Calu3 (cell line): Measurements from ENCODE around the gene COASY. TPM values are rescaled to one million over a fixed set of nuclear protein-coding genes. Genes with fewer than 3 reads are reported as not detected.
A peak's percentile ranks its signal among the peaks of the same experiment; 100 is the strongest.

ENCODE experiments used
- BruUV-seq: library from RNA; stranded (reverse); fragments of 400-500 nt; replicated peaks from 2 replicates; lab custom pipeline; 2021; lab: Mats Ljungman, UMichigan
- CTCF ChIA-PET: fragments of 300-600 bp; sonication (Branson Sonifier 250); formaldehyde crosslinking; loops from one replicate; lab custom pipeline; 2022; ENCODE audit warnings: antibody characterized with exemption; lab: Charles Lee
- DNase-seq: peaks from one replicate; pipeline ENCODE4 v3.0.0; 2022
- H3K27ac Mint-ChIP-seq: one replicate; pipeline ENCODE4 v1.8.0; 2022; ENCODE audit warnings: mixed read lengths; ENCODE audit not compliant: unreplicated experiment
- H3K27me3 Mint-ChIP-seq: one replicate; pipeline ENCODE4 v1.8.0; 2022; ENCODE audit warnings: mixed read lengths; ENCODE audit not compliant: unreplicated experiment
- H3K36me3 Mint-ChIP-seq: one replicate; pipeline ENCODE4 v1.8.0; 2022; ENCODE audit warnings: mild to moderate bottlenecking, moderate library complexity, mixed read lengths; ENCODE audit not compliant: insufficient read depth, unreplicated experiment
- H3K4me1 Mint-ChIP-seq: one replicate; pipeline ENCODE4 v1.8.0; 2022; ENCODE audit warnings: mild to moderate bottlenecking, low read depth, mixed read lengths; ENCODE audit not compliant: unreplicated experiment
- H3K4me3 Mint-ChIP-seq: one replicate; pipeline ENCODE4 v1.8.0; 2022; ENCODE audit warnings: mild to moderate bottlenecking, low read depth, moderate library complexity, mixed read lengths; ENCODE audit not compliant: unreplicated experiment
- H3K9me3 Mint-ChIP-seq: one replicate; pipeline ENCODE4 v1.8.0; 2022; ENCODE audit warnings: low read depth, mixed read lengths; ENCODE audit not compliant: unreplicated experiment
- CTCF ChIP-seq: fragments of 200-600 bp; IDR thresholded peaks from one replicate; pipeline ENCODE4 v1.8.0; 2022; ENCODE audit warnings: antibody characterized with exemption; ENCODE audit not compliant: unreplicated experiment
- intact Hi-C: fragments of 100-400 bp; cut with micrococcal nuclease; formaldehyde crosslinking; loops from one replicate; pipeline ENCODE4 v1.10.0; 2022; ENCODE audit not compliant: unreplicated experiment
- microRNA-seq: library from miRNA; unstranded; fragments of <30 nt; microRNA quantifications from one replicate; pipeline ENCODE4 v1.2.0, GENCODE V29; 2022
- total RNA-seq: library from RNA; stranded (reverse); gene quantifications from 2 replicates; pipeline ENCODE4 v1.2.3, GENCODE V29; 2022

The COASY gene
- total RNA-seq, 1 experiment from 2014 or later: 163 TPM

DNA sequence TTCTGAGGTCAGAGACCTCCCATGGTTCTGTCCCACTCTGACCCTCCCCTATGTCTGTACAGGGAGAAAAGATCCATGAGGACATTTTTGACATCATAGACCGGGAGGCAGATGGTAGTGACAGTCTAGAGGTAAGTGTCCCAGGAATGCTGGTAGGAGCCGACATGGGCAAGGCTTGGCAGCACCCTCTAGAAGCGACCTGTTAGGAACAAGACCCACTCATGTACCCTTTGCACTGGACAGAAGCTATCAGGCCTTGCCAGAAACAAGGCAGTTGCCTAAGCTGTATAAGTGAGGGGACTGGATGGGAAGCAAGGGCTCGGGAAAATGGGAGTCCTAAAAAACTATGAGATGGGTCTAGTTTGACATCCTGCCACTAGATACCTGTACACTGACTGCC is 50.1 kb downstream of the COASY start:
- CTCF ChIA-PET: interaction anchor here (0.6 kb wide), 1 partner anchor 259 kb away, joined by 5 read pairs; no protein-coding TSS in a partner anchor
- no peaks in the 10 kb centered on the region for H3K9me3 Mint-ChIP-seq
- no peak for TF ChIP-seq CTCF
- peaks cover 55% of the 10 kb centered on the region for H3K36me3 Mint-ChIP-seq
- BruUV-seq: no TSS peak
- H3K4me3 Mint-ChIP-seq: no peak overlapping the region
- no peak for DNase-seq
- no peaks in the 10 kb centered on the region for H3K4me1 Mint-ChIP-seq
- no peak overlapping the region for H3K27ac Mint-ChIP-seq
- no peaks in the 10 kb centered on the region for H3K27me3 Mint-ChIP-seq
- intact Hi-C loops: no loop called here

GRCh38 chr17:42613699-42614295 is 51.8 kb downstream of the COASY start:
- no peak for TF ChIP-seq CTCF
- DNase-seq: no peak
- CTCF ChIA-PET: no interaction called here
- no peaks in the 10 kb centered on the region for H3K9me3 Mint-ChIP-seq
- peaks cover 8% of the 10 kb centered on the region for H3K4me1 Mint-ChIP-seq
- H3K4me3 Mint-ChIP-seq: peak overlapping the region; percentile 11
- BruUV-seq: no TSS peak
- no peaks in the 10 kb centered on the region for H3K27me3 Mint-ChIP-seq
- peaks cover 52% of the 10 kb centered on the region for H3K36me3 Mint-ChIP-seq
- intact Hi-C loops: no loop called here
- no peak overlapping the region for H3K27ac Mint-ChIP-seq

Small RNA genes within 50 kb of the gene (microRNA-seq; reads per million reads assigned to microRNA genes)
- 13.4 reads per million, percentile 38 among the genes with 10 or more reads in this experiment for gene MIR5010

Other genes with a start within 250 kb of the COASY start
- 183 and 196 TPM in 2 replicates for gene STAT3, start 173.7 kb upstream of the COASY start, total RNA-seq
- 4.0 and 6.7 TPM in 2 replicates for gene CAVIN1, start 138.9 kb upstream of the COASY start, total RNA-seq
- gene ATP6V0A1, start 103.3 kb upstream of the COASY start, total RNA-seq: 140 and 141 TPM in 2 replicates
- 53.8 and 59.1 TPM in 2 replicates for gene NAGLU, start 25.9 kb upstream of the COASY start, total RNA-seq
- gene HSD17B1, start 9.2 kb upstream of the COASY start, total RNA-seq: 0.88 and 1.0 TPM in 2 replicates
- 65.0 and 69.8 TPM in 2 replicates for gene MLX, start 5.0 kb downstream of the COASY start, total RNA-seq
- 31.8 and 32.4 TPM in 2 replicates for gene PSMC3IP, start 15.6 kb downstream of the COASY start, total RNA-seq
- 71.2 and 80.6 TPM in 2 replicates for gene RETREG3, start 47.2 kb downstream of the COASY start, total RNA-seq
- 130 and 133 TPM in 2 replicates for gene TUBG1, start 47.5 kb downstream of the COASY start, total RNA-seq
- gene TUBG2, start 97.1 kb downstream of the COASY start, total RNA-seq: 23.6 and 26.1 TPM in 2 replicates
- gene PLEKHH3, start 114.8 kb downstream of the COASY start, total RNA-seq: 35.2 and 45.0 TPM in 2 replicates
- 0.33 and 0.42 TPM in 2 replicates for gene CCR10, start 119.7 kb downstream of the COASY start, total RNA-seq
- gene CNTNAP1, start 120.4 kb downstream of the COASY start, total RNA-seq: 1.2 and 1.3 TPM in 2 replicates
- 43.3 and 45.5 TPM in 2 replicates for gene EZH1, start 182.9 kb downstream of the COASY start, total RNA-seq
- not detected in 2 replicates for gene RAMP2, start 199.1 kb downstream of the COASY start, total RNA-seq
- 93.9 and 101 TPM in 2 replicates for gene VPS25, start 211.3 kb downstream of the COASY start, total RNA-seq
- gene WNK4, start 218.5 kb downstream of the COASY start, total RNA-seq: 0.33 and 0.73 TPM in 2 replicates
- 98.8 and 99.9 TPM in 2 replicates for gene COA3, start 236.6 kb downstream of the COASY start, total RNA-seq
- gene CNTD1, start 236.7 kb downstream of the COASY start, total RNA-seq: 0.54 TPM in 1 of 2 replicates, not detected in the other